ENCODE measurements around the gene NRXN3. TPM values are rescaled to one million over a fixed set of nuclear protein-coding genes. Genes with fewer than 3 reads are reported as not detected.

Gene NRXN3
- total and polyA plus RNA-seq, 11 donors, result 0.19 to 2.2 (median 1.1) TPM

GRCh38 chr14:78863143-78863542 is 693.0 kb downstream of the NRXN3 start:
- Histone ChIP-seq H3K9me3 (no peaks in the 10 kb centered on the region), H3K4me1 (no peaks in the 10 kb centered on the region), H3K4me3 (no peak overlapping the region), H3K36me3 (no peaks in the 10 kb centered on the region), H3K27ac (no peak overlapping the region), H3K27me3 (no peaks in the 10 kb centered on the region)
- no peak for ATAC-seq
- no peak for DNase-seq
- intact Hi-C loops (cut with DNase I), result no loop called here
- WGBS, 4 donors, result 2 to 5% (median 2%) methylated on average over 4 of the region's 4 CpGs
- TF ChIP-seq POLR2A (IDR thresholded peaks at IDR 0.05), result no peak
- no peak for TF ChIP-seq CTCF (IDR thresholded peaks at IDR 0.05)

GRCh38 chr14:78872837-78873236 is 702.7 kb downstream of the NRXN3 start:
- H3K9me3 ChIP-seq, result no peaks in the 10 kb centered on the region
- no peaks in the 10 kb centered on the region for H3K27me3 ChIP-seq
- no peak overlapping the region for H3K4me3 ChIP-seq
- no peaks in the 10 kb centered on the region for H3K36me3 ChIP-seq
- intact Hi-C loops (cut with DNase I), result no loop called here
- WGBS, 4 donors, result 89 to 94% (median 92%) methylated on average over 1 of the region's 1 CpG
- DNase-seq (no peak), ATAC-seq (no peak)
- no peak overlapping the region for H3K27ac ChIP-seq
- TF ChIP-seq POLR2A (IDR thresholded peaks at IDR 0.05), result no peak
- TF ChIP-seq CTCF (IDR thresholded peaks at IDR 0.05), result no peak
- no peaks in the 10 kb centered on the region for H3K4me1 ChIP-seq

- intact Hi-C loops (cut with DNase I), result no loop called here
- no peak overlapping the region for H3K4me3 ChIP-seq
- no peak overlapping the region for H3K27ac ChIP-seq
- ATAC-seq (no peak), DNase-seq (no peak)
- no peaks in the 10 kb centered on the region for H3K36me3 ChIP-seq
- no peak for TF ChIP-seq CTCF (IDR thresholded peaks at IDR 0.05)
- no peak for TF ChIP-seq POLR2A (IDR thresholded peaks at IDR 0.05)
- no peaks in the 10 kb centered on the region for H3K4me1 ChIP-seq
- H3K27me3 ChIP-seq, result no peaks in the 10 kb centered on the region
- WGBS, 4 donors, result 31 to 39% (median 35%) methylated on average over 2 of the region's 2 CpGs
- no peaks in the 10 kb centered on the region for H3K9me3 ChIP-seq
Observed at GRCh38 chr14:78873581-78873980, 703.4 kb downstream of the NRXN3 start.

GRCh38 chr14:78875049-78875448 is 704.9 kb downstream of the NRXN3 start:
- ATAC-seq (no peak), DNase-seq (no peak)
- Histone ChIP-seq H3K27me3 (no peaks in the 10 kb centered on the region), H3K36me3 (no peaks in the 10 kb centered on the region), H3K27ac (no peak overlapping the region), H3K9me3 (no peaks in the 10 kb centered on the region), H3K4me1 (no peaks in the 10 kb centered on the region), H3K4me3 (no peak overlapping the region)
- 23 to 39% (median 27%) methylated on average over 2 of the region's 2 CpGs for WGBS, 4 donors
- TF ChIP-seq CTCF (IDR thresholded peaks at IDR 0.05), result no peak
- TF ChIP-seq POLR2A (IDR thresholded peaks at IDR 0.05), result no peak
- intact Hi-C loops (cut with DNase I), result no loop called here

All from heart left ventricle (tissue), 16 donors.